Epidermal melanocyte (primary cell): ENCODE data around the gene SNRPE.
A peak's percentile ranks its signal among the peaks of the same experiment; 100 is the strongest.
"Not testable (repeated sequence)": the region's sequence is repeated elsewhere in the genome, so short reads cannot be mapped to it uniquely, and the experiment has no call there.

Experiments
- DNase-seq: peaks from one replicate; pipeline ENCODE4 v3.0.0; 2011; ENCODE audit warnings: low spot score; ENCODE audit not compliant: insufficient read length

The SNRPE gene

DNA sequence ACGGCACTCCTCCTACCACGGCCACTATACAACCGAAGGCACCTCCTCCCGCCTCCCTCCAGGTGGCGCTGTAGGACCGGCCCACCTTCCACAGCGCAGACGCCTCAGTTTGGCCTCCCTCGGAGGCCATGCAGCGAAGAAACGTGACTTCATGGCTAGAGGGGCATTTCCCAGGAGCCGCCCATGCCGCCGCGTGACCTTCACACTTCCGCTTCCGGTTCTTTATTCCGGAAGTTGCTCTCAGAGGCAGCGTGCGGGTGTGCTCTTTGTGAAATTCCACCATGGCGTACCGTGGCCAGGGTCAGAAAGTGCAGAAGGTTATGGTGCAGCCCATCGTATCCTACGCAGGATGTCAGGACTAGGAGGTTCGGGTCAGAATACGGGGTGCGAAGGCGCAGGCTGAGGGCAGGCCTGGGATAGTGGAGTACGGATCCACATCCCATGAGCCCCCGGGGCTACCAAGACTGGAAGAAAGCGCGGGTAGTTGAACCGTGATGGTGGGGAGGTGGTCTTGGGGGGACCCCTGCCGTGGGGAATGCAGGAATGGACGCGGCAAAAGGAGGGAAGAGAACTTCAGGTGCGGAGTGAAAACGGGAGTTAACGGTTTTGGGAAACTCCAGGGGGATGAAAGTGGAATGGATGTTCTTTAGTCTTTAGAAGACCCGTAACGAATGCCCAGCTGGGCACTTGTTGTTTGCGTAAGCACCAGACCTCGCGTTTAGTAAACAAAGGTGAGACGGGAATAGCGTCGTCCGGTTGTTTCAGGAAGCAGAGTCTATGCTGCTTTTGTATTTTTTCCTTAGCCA lies at the start of gene SNRPE:
Gene SNRPE (plus strand): TSS at position 221 of the 806 bp plus-strand sequence. CDS start 61 bp downstream, at position 282.
- peak; percentile 83 for DNase-seq

DNA sequence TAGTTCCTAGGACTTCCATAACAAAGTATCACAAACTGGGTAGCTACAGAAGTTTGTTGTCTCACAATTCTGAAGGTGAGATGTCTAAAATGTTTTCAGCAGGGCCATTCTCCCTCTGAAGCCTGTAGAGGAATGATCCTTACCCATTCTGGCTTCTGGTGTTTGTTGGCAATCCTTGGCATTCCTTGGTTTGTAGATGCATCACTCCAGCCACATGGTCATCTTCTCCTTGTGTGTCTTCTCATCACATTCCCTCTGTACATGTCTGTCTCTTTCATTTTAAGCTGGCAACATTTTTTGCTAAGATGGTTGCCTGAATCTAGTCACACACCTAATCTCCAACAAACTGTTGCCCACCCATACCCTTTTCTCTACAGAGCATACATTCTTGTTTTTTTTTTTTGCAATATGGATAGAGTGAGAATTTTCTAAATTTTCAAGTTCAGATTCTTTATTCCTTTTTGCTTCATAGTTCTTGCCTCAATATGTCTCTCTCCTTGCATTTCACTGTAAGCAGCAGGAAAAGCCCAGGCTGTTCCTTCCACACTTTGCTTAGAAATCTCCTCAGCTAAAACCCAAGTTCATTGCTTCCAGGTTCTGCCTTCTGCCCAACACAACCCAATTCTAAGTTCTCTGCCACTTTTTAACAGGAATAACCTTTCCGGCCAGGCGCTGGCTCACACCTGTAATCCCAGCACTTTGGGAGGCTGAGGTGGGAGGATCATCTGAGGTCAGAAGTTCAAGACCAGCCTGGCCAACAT lies 47.6 kb upstream of the SNRPE start:
- DNase-seq = no peak

DNA sequence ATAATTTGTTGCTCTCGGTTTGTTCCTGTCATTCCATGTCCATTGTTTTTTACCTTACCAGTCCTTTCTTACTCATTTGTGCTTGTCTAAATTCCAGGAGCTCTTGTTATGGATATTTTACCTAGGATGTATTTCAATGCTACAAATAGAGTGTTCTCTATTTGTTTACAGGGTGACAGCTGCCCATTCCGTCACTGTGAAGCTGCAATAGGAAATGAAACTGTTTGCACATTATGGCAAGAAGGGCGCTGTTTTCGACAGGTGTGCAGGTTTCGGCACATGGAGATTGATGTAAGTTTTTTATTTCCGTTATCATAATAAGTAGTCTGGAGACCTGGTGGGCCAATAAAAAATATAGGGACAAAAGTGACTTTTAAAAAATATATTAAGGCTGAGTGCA lies 43.0 kb upstream of the SNRPE start:
- DNase-seq = no peak

DNA sequence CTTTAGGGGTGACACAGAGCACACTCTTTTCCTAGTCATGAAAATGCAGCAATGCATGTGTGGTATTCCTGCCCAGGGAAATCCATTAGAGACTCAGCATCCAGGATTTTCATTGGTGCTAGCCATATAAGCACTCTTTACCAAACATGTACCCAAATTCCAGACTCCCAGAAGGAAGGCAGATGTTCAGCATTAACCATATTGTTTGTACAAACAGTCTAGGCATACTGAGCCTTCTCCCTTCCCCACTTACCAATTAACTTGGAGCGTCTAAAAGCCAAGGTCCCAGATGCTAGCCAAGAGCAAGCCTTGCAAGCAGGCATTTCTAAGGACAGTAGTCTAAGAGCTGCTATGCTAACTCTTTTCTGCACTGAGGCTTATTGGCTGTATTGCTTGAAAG lies 38.1 kb upstream of the SNRPE start:
- DNase-seq = peak; percentile 18

DNA sequence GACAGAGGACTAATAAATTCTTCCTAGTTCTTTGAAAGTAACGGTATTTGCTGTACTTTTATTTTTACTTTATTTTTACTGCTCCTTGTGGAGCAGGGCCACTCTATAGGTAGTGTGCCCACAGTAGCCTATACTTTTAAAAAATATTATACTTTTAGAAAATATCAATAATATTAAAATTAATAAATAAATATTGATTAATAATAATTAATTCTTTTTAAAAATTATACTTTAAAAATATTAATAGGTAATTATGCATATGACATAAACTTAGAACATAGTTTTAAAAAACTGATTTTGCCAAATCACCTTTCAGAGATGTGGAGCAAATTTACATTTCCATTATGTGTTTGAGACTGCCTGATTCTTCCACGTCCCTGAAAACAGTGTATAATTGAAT lies 35.2 kb upstream of the SNRPE start:
- DNase-seq = no peak

DNA sequence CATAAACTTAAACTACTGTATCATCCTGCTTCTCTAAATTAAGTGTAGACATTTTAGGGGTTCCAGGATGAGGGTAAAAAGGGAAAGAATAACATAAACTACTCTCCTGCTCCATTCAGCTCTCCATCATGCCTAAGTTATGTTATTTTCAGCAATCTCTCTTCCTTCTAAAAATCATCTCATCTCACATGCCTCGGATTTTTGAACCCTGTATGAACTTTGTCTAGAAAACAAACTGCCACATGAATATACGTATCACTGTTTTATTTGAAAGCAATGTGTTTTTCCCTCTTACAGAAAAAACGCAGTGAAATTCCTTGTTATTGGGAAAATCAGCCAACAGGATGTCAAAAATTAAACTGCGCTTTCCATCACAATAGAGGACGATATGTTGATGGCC lies 33.4 kb upstream of the SNRPE start:
- no peak for DNase-seq

DNA sequence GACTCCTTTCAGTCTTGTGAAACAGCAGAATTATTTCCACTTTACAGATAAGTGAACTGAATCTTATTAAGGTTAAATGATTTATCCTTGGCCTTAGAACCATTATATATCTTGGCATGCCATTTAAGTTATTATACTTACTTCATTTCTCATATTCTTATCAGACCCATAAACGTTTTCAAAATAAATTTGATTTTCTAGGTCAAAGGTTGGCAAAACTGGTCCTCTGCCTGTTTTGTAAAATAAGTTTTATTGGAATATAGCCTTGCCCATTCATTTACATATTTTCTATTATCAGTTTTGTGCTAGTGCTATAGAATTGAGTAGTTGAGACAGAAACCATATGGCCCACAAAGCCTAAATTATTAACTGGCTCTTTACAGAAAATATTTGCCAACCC lies 32.9 kb upstream of the SNRPE start:
- no peak for DNase-seq

DNA sequence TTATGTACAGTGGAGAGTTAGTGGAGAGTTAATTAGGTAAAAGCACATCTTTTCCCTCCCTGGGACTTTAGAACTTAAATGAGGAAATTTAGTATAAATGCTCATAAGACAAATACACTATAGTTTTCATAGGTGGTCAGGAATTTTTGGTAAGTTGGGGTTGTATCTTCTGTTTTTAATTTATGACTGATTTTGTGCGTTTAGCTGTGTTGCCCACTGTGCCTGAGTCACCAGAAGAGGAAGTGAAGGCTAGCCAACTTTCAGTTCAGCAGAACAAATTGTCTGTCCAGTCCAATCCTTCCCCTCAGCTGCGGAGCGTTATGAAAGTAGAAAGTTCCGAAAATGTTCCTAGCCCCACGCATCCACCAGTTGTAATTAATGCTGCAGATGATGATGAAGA lies 32.2 kb upstream of the SNRPE start:
- DNase-seq = not testable (repeated sequence)

DNA sequence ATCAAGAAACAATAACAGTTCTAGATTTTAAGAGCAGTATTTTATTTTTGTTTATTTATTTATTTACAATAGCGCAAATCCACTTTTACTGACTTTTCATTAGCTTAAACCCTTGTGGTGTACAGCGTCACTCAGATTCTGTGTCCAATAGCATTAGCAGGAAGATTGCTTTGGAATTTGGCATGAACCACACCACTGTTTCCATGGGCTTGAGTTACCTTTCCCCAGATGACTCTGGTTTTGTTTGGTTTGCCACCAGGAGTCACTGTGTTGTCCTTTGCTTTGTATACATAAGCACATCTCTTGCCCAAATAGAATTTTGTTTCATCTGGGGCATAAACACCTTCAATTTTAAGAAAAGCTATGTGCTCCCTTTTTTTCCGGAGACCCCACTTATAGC lies 25.9 kb upstream of the SNRPE start:
- no peak for DNase-seq

DNA sequence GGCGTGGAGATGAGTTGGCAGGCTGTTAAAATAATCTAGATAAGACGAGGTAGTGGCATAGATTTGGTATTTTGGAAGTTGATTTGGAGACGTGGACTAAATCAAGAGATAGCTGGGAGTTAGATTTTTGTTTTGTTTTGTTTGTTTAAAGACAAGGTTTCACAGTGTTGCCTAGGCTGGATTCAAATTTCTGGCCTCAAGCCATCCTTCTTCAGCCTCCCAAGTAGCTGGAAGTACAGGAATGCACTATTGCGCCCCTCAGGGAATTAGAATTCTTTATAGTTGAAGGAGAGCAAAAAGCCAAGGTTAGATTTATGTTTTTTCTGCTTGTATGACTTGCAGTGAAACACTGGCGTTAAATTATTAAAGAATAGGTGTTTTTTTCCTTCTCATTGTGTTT lies 22.3 kb upstream of the SNRPE start:
- no peak for DNase-seq

DNA sequence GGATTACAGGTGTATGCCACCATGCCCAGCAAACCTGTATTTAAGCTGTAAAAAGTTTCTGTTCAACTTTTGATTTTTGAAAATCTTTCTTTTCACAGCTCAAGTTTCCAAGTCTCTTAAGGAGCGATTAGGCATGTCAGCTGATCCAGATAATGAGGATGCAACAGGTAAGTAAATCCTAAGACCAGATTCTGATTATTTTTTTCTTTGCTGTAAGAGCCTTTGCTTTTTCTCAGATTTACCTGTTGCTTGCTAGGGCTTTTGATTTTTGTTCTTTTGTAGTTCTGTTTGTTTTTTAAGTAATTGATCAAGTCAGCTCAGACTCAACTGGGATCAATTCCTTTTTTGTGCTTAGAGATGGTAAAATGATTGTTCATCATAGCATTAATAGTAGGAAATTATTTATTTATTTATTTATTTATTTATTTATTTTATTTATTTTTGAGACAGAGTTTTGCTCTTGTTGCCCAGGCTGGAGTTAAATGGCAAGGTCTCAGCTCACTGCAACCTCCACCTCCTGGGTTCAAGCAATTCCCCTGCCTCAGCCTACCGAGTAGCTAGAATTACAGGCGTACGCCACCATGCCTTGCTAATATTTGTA lies 21.1 kb upstream of the SNRPE start:
- DNase-seq = no peak

DNA sequence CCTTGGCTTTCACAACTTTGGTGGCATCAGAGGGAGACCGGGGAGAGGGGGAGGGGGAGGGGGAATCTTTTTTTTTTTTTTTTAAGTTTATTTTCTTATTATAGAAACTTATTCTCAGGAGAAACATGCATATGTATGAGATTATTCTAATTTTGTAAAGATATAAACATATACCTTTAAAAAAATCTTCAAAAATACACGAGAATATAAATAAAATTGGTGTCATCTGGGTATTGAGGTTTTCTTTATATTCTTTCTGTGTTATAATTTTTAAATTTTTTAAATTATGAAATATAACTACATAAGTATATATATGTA lies 18.9 kb upstream of the SNRPE start:
- no peak for DNase-seq

DNA sequence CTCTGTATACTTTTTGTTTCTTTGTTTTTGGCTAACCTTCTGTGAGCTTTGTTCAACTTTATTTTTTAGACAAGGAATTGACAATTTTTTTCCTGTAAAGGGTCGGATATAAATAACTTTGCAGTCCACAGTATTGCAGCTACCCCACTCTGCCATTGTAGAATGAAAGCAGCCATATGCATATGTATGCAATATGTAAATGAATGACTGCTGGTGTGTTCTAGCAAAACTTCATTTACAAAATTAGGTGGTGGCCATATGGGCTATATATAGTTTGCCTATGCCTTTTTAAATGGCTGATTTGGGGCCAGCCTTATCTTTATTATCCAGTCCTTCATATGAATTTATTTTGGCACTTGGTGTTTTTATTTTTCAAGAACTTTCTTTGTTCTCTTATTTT lies 18.0 kb upstream of the SNRPE start:
- DNase-seq = no peak

DNA sequence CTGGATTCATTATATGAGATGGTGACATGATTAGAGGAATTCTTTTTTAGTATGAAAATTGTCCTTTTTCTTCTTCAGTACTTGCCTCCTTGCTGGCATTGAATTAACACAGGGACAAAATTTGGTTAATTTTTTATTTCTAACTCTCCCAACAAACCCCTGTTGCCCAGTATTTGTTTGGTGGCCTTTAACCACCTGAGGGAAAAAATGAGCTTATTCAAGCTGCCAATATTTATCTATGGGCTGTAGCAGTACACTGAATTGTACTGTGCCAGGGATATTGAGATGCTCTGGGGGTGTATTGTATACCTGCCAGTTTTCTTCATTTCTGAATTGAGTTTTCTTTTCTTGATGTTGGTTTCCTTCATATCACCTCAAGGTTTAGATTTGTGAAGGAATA lies 8.3 kb upstream of the SNRPE start:
- not testable (repeated sequence) for DNase-seq

DNA sequence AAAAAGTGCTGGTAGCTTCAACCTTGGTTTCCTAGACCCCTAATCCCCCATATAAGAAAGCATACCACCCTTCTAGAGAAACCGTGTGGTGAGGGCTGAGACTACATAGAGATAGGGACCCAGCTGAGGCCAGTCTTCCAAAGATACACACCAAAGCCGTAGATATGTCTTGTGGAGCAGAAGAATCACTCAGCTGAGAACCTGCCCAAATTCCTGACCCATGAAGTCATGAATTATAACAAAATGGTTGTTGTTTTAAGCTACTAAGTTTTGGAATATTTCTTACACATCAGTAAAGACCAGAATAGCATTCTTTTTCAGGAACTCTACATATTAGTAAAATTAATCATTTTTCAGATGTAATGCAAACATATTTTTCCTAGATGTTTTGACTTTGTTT lies 3.3 kb upstream of the SNRPE start:
- no peak for DNase-seq

DNA sequence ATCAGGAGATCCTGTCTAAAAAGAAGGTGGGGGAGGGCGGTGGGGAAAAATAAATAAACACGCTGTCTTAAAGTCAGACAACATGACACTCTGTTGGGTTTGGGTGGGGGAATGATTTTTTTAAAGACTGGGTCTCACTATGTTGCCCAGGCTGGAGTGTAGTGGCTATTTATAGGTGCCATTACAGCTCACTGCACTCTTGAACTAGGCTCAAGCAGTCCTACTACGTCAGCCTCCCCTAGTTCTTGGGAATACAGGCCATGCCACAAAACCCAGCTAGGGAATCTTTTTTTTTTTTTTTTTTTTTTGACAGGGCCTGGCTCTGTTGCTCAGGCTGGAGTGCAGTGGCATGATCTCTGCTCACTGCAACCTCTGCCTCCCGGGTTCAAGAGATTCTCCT lies 2.4 kb upstream of the SNRPE start:
- DNase-seq = no peak

DNA sequence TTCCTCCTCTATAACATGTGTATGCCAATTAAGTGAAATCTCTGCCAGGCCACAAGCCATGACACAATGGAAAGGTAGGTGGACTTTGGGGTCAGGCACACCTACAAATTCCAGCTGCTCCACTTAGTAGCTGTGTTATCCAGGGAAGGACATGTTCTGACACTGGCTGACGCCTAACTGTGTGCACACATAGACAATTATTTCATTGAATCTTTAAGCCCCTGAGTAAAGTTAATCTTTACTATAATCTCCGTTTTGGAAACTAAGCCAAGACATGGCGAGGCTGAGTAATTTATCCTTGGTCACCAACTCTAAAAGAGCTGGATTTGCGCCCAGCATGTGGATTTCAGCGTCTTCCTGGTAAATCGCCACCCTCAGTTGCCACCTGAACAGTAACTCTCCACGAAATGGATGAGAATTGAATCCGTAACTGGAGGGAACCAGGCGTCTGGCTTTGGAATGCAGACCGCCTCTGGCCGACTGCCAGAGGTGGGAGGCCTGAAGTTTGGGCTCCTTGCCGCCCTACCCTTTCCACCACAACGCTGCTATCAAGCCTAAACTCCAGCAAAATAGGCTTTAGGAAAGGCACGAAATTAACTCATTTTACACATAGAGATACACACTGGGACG lies 888 bp upstream of the SNRPE start:
- DNase-seq = no peak

DNA sequence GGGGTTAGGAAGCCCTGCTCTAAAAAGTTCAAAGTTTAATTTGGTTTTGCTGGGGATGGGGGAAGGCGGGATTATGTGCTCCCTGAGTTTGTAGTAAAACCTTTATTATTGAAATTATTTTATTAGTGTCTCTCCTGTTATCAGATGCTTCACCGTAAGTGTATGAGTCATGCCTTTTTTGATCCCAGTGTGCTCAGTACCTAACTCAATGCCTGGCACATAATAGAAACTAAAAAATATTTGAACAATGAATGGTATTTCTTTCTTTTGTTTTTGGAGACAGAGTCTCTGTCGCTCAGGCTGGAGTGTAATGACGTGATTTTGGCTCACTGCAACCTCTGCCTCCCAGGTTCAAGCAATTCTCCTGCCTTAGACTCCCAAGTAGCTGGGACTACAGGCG lies 6.4 kb downstream of the SNRPE start:
- DNase-seq = no peak

DNA sequence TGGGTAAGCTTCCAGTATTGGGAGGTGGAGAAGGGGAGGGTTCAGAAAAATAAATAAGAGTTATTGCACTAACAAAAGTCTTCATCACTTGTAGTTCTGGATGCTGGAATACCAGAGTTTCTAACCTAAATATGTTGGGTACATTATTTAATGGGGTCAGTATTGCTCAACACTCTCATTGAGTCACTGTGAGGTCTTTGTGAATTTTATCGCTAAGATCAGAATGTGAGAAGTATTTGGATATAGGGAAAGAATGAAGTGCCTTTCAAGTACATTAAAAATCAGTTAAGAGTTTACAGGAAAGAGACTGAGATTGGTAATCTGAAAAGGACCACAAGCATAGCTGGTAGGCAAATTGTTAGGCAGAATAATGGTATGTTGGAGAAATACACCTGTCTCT lies 8.8 kb downstream of the SNRPE start:
- no peak for DNase-seq

DNA sequence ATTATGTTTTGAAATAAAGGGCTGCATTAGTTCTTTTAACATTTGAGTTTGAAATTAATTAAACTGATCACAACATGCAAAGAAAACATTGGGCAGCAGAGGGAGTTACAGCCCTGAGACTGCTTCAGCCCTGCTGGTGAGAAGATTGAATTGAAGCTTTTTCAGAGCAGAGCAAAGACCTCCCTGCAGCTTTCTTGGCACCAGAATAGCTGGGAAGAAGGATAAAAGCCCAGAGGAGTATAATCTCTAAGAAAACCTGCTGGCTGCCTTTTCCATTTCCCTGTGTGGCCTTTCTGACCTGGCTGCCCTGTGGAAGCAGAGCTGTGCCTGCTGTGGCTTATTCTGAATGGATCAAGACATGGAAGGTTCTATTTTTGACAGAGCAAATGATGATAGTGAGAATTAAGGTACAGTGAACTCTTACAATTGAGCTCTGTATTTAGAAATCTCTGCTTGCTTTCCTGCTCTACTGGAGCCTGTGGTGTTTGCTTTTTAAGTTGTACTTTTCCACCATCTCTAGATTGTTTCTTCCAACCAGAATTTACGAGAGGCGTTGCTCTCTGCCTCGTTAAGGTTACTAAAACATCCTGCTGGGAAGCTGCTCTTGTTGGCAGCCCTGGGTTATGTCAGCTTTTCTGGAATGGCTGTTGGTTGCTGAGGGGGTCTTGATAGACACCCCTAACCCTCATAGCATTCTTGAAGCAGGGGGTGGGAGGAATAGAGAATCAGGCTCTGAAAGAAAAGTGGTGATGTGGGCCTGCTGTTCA lies 9.9 kb downstream of the SNRPE start:
- DNase-seq = peak; percentile 86

DNA sequence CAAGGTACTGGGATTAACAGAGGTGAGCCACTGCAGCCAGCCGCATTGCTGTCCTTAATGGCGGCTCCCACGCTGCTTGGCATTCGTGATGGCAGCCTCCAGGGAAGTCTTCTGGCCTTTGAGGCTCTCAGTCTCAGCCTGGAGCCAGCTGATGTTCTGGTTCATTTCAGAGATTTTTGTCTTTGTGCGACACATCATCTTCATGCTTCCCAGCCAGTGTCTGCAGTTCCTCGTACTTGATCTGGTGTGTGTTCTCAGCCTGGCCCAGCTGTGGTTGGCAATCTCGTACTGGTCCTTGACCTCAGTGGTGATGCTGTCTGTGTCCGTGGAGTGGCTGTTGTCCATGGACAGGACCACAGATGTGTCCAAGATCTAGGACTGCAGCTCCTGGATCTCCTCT lies 11.7 kb downstream of the SNRPE start:
- DNase-seq = no peak
